ENCODE results near the gene CCDC40.
A peak's percentile ranks its signal among the peaks of the same experiment; 100 is the strongest.

CCDC40 gene

GRCh38 chr17:80092959-80093358 lies 56.5 kb downstream of the CCDC40 start:
- peaks cover 30% of the 10 kb centered on the region for H3K36me3 Mint-ChIP-seq (ENCODE audit: low read depth)
- DNase-seq = no peak

GRCh38 chr17:80095038-80095843 lies 58.8 kb downstream of the CCDC40 start:
- Mint-ChIP-seq H3K27ac (peak overlapping the region; percentile 78), H3K27me3 (ENCODE audit: low read depth, poor library complexity) (peaks cover 13% of the 10 kb centered on the region), H3K9me3 (peaks cover 4% of the 10 kb centered on the region), H3K4me1 (peaks cover 44% of the 10 kb centered on the region), H3K36me3 (ENCODE audit: low read depth) (peaks cover 26% of the 10 kb centered on the region), H3K4me3 (no peak overlapping the region)
- DNase-seq = no peak
- no peak for TF ChIP-seq CTCF (IDR thresholded peaks at IDR 0.05)

More at GRCh38 chr17:80092959-80093358, 56.5 kb downstream of the CCDC40 start:
- Mint-ChIP-seq H3K4me1 (peaks cover 30% of the 10 kb centered on the region), H3K4me3 (no peak overlapping the region), H3K9me3 (peaks cover 4% of the 10 kb centered on the region), H3K27ac (no peak overlapping the region), H3K27me3 (ENCODE audit: low read depth, poor library complexity) (peaks cover 12% of the 10 kb centered on the region)
- TF ChIP-seq CTCF (IDR thresholded peaks at IDR 0.05) = no peak

GRCh38 chr17:80095844-80096475 lies 59.5 kb downstream of the CCDC40 start:
- peaks cover 13% of the 10 kb centered on the region for H3K27me3 Mint-ChIP-seq (ENCODE audit: low read depth, poor library complexity)
- peaks cover 4% of the 10 kb centered on the region for H3K9me3 Mint-ChIP-seq
- peaks cover 20% of the 10 kb centered on the region for H3K36me3 Mint-ChIP-seq (ENCODE audit: low read depth)
- no peak for DNase-seq
- peaks cover 51% of the 10 kb centered on the region for H3K4me1 Mint-ChIP-seq
- H3K27ac Mint-ChIP-seq = no peak overlapping the region
- no peak overlapping the region for H3K4me3 Mint-ChIP-seq
- TF ChIP-seq CTCF (IDR thresholded peaks at IDR 0.05) = no peak

- Mint-ChIP-seq H3K9me3 (peaks cover 4% of the 10 kb centered on the region), H3K27me3 (ENCODE audit: low read depth, poor library complexity) (peaks cover 13% of the 10 kb centered on the region), H3K27ac (peak overlapping the region; percentile 93), H3K36me3 (ENCODE audit: low read depth) (peaks cover 14% of the 10 kb centered on the region), H3K4me1 (peaks cover 52% of the 10 kb centered on the region), H3K4me3 (no peak overlapping the region)
- DNase-seq = no peak
- TF ChIP-seq CTCF (IDR thresholded peaks at IDR 0.05) = no peak
Observed at GRCh38 chr17:80096561-80097021, 60.1 kb downstream of the CCDC40 start.

- no peak for DNase-seq
Observed at GRCh38 chr17:80097127-80097621, 60.7 kb downstream of the CCDC40 start.

More at GRCh38 chr17:80097127-80097621, 60.7 kb downstream of the CCDC40 start:
- peaks cover 56% of the 10 kb centered on the region for H3K4me1 Mint-ChIP-seq
- peaks cover 3% of the 10 kb centered on the region for H3K9me3 Mint-ChIP-seq
- H3K27me3 Mint-ChIP-seq (ENCODE audit: low read depth, poor library complexity) = peaks cover 14% of the 10 kb centered on the region
- peaks cover 9% of the 10 kb centered on the region for H3K36me3 Mint-ChIP-seq (ENCODE audit: low read depth)
- no peak for TF ChIP-seq CTCF (IDR thresholded peaks at IDR 0.05)
- H3K4me3 Mint-ChIP-seq = no peak overlapping the region
- H3K27ac Mint-ChIP-seq = peak overlapping the region; percentile 93
